CD14-positive monocyte (primary cell): ENCODE measurements around the gene SNAP29. TPM values are rescaled to one million over a fixed set of nuclear protein-coding genes. Genes with fewer than 3 reads are reported as not detected.

Experiments used
- DNase-seq, 3 donors: peaks; one replicate each; pipeline ENCODE4 v3.0.0-alpha.2; 2011 to 2022
- H2AFZ ChIP-seq: 2 replicates; pipeline ENCODE4 v1.6.0; 2012; ENCODE audit warnings: mild to moderate bottlenecking, low read depth, low read length, inconsistent platforms; ENCODE audit not compliant: insufficient read depth, poor library complexity, severe bottlenecking
- H3K27ac ChIP-seq, 2 donors: 1 replicate in 1 of 2; 2 replicates in 1 of 2; pipeline ENCODE4 v1.5.1; 2012 to 2013; ENCODE audit warnings: low read length in 2 of 2, control low read depth in 1 of 2, inconsistent platforms in 1 of 2, low read depth in 1 of 2, mild to moderate bottlenecking in 1 of 2
- H3K27me3 ChIP-seq, 2 donors: one replicate each; pipeline versions ENCODE4 v1.6.0 to v1.6.1; 2011 to 2013; ENCODE audit warnings: low read length in 2 of 2; ENCODE audit not compliant: control insufficient read depth in 2 of 2, insufficient read depth in 2 of 2
- H3K36me3 ChIP-seq, 2 donors: replicated peaks in 1 of 2; 1 replicate in 1 of 2; 2 replicates in 1 of 2; pipeline versions ENCODE4 v1.5.1 to v1.6.1; 2012 to 2013; ENCODE audit warnings: low read length in 2 of 2, control low read depth in 1 of 2, inconsistent platforms in 1 of 2, mild to moderate bottlenecking in 1 of 2; ENCODE audit not compliant: insufficient read depth in 2 of 2, control insufficient read depth in 1 of 2
- H3K4me1 ChIP-seq, 2 donors: 1 replicate in 1 of 2; 2 replicates in 1 of 2; pipeline versions ENCODE4 v1.5.1 to v1.6.1; 2012 to 2013; ENCODE audit warnings: low read length in 2 of 2, control low read depth in 1 of 2, inconsistent platforms in 1 of 2, mild to moderate bottlenecking in 1 of 2, moderate library complexity in 1 of 2; ENCODE audit not compliant: insufficient read depth in 2 of 2, control insufficient read depth in 1 of 2
- H3K4me2 ChIP-seq: replicated peaks from 2 replicates; pipeline ENCODE3; 2012; ENCODE audit warnings: low read length, moderate library complexity, mild to moderate bottlenecking; ENCODE audit not compliant: poor library complexity, severe bottlenecking; ENCODE audit errors: extremely low read depth
- H3K4me3 ChIP-seq, 3 experiments: fragments of 200-600 bp in 1 of 3; sonication (generic) in 1 of 3; replicated peaks in 1 of 3; 1 replicate in 2 of 3; 2 replicates in 1 of 3; pipeline ENCODE4 v1.5.1; 2011 to 2013; ENCODE audit warnings: low read length in 3 of 3, mild to moderate bottlenecking in 3 of 3, control low read depth in 2 of 3, low read depth in 2 of 3, inconsistent platforms in 1 of 3, moderate library complexity in 1 of 3
- H3K79me2 ChIP-seq: 2 replicates; pipeline ENCODE4 v1.6.0; 2012; ENCODE audit warnings: mild to moderate bottlenecking, control low read depth, inconsistent platforms, low read length, moderate library complexity; ENCODE audit not compliant: insufficient read depth
- H3K9ac ChIP-seq: 2 replicates; pipeline ENCODE4 v1.6.0; 2017; ENCODE audit warnings: low read length, mild to moderate bottlenecking; ENCODE audit not compliant: insufficient read depth, poor library complexity, severe bottlenecking
- H3K9me3 ChIP-seq, 2 donors: replicated peaks in 1 of 2; 1 replicate in 1 of 2; 2 replicates in 1 of 2; pipeline versions ENCODE4 v1.5.1 to v1.6.1; 2012 to 2013; ENCODE audit warnings: low read length in 2 of 2, control low read depth in 1 of 2; ENCODE audit not compliant: control insufficient read depth in 1 of 2, insufficient read depth in 1 of 2
- H4K20me1 ChIP-seq: 2 replicates; pipeline ENCODE4 v1.6.0; 2012; ENCODE audit warnings: mild to moderate bottlenecking, low read length, control low read depth, moderate library complexity; ENCODE audit not compliant: insufficient read depth
- H3K27ac Mint-ChIP-seq, 7 donors: one replicate each; pipeline ENCODE4 v1.8.0; 2020; ENCODE audit warnings: mild to moderate bottlenecking in 7 of 7, mixed read lengths in 7 of 7, moderate library complexity in 6 of 7, inconsistent platforms in 2 of 7
- H3K27me3 Mint-ChIP-seq, 3 donors: one replicate each; pipeline ENCODE4 v1.8.0; 2021 to 2022; ENCODE audit warnings: low read depth in 3 of 3, mild to moderate bottlenecking in 3 of 3, mixed read lengths in 3 of 3, moderate library complexity in 3 of 3, inconsistent platforms in 1 of 3
- H3K36me3 Mint-ChIP-seq, 2 donors: one replicate each; pipeline ENCODE4 v1.8.0; 2020; ENCODE audit warnings: mixed read lengths in 2 of 2, inconsistent platforms in 1 of 2, mild to moderate bottlenecking in 1 of 2
- H3K4me1 Mint-ChIP-seq: one replicate; pipeline ENCODE4 v1.8.0; 2020; ENCODE audit warnings: mild to moderate bottlenecking, mixed read lengths
- H3K4me3 Mint-ChIP-seq, 2 donors: one replicate each; pipeline ENCODE4 v1.8.0; 2020; ENCODE audit warnings: mild to moderate bottlenecking in 2 of 2, mixed read lengths in 2 of 2, moderate library complexity in 1 of 2
- H3K9me3 Mint-ChIP-seq, 7 donors: one replicate each; pipeline ENCODE4 v1.8.0; 2020 to 2022; ENCODE audit warnings: mixed read lengths in 7 of 7, mild to moderate bottlenecking in 6 of 7, moderate library complexity in 6 of 7, inconsistent platforms in 2 of 7
- WGBS: methylation state at CpG from one replicate; pipeline ENCODE4 v1.1.5; 2013; ENCODE audit warnings: missing lambda C conversion rate; ENCODE audit not compliant: insufficient coverage; 5-methylcytosine and 5-hydroxymethylcytosine counted together
- intact Hi-C, 2 donors: fragments of 100-400 bp; cut with micrococcal nuclease; formaldehyde crosslinking; loops; one replicate each; pipeline versions ENCODE4 v1.15.0 to v1.15.1; 2023
- polyA plus RNA-seq, 3 donors: library from polyadenylated mRNA; depleted of rRNA in 1 of 3; unstranded in 2 of 3; stranded (reverse) in 1 of 3; fragments of 300-500 nt in 2 of 3; fragments of >200 nt in 1 of 3; fragmentation: Illumina TruSeq in 2 of 3; gene quantifications; 1 replicate in 2 of 3; 2 replicates in 1 of 3; pipeline ENCODE4 v1.2.3, GENCODE V29; 2012 to 2021
- TF ChIP-seq, protein P1 (sequence below): fragments of 200-600 bp; IDR thresholded peaks from one replicate; pipeline ENCODE4 v1.8.0; 2022; ENCODE audit warnings: antibody characterized with exemption, mild to moderate bottlenecking

SNAP29 gene
- polyA plus RNA-seq, 3 donors = 22.3 to 32.8 (median 28.9) TPM

DNA sequence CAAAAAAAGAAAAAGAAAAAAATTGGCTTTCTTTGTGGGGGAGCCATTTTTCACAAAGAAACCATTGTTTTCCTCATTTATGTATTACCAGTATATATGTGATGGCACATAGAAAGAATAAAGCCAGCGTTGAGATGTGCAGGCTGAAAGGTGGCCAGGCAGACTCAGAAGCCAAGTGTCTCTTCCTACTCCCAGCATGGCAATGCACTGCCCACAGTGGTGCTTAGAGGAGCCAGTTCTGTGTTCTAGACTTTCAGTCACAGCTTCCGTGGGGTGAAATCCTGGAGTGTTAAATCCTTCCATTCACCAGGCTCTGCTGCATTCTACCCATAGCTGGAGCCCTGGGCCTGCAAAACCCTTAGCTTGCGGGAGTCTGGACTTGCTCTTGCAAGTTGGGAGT, 18.9 kb downstream of the SNAP29 start:
- intact Hi-C loops = no loop called here
- Histone ChIP-seq H3K36me3 (peaks cover 62 to 88% of the 10 kb centered on the region in 2 donors), H4K20me1 (no peaks in the 10 kb centered on the region), H3K27me3 (no peaks in the 10 kb centered on the region), H3K4me1 (no peaks in the 10 kb centered on the region), H3K4me2 (no peak overlapping the region), H3K9me3 (no peaks in the 10 kb centered on the region), H3K27ac (no peak overlapping the region), H3K4me3 (no peak overlapping the region), H3K79me2 (no peaks in the 10 kb centered on the region), H3K9ac (no peak overlapping the region), H2AFZ (no peak overlapping the region)
- Mint-ChIP-seq H3K4me1 (no peaks in the 10 kb centered on the region), H3K27ac (no peak overlapping the region), H3K9me3 (no peaks in the 10 kb centered on the region), H3K27me3 (peaks cover 0 to 2% (median 0%) of the 10 kb centered on the region in 3 donors), H3K4me3 (no peak overlapping the region), H3K36me3 (peaks cover 58 to 95% of the 10 kb centered on the region in 2 donors)
- TF ChIP-seq, protein P1, sequence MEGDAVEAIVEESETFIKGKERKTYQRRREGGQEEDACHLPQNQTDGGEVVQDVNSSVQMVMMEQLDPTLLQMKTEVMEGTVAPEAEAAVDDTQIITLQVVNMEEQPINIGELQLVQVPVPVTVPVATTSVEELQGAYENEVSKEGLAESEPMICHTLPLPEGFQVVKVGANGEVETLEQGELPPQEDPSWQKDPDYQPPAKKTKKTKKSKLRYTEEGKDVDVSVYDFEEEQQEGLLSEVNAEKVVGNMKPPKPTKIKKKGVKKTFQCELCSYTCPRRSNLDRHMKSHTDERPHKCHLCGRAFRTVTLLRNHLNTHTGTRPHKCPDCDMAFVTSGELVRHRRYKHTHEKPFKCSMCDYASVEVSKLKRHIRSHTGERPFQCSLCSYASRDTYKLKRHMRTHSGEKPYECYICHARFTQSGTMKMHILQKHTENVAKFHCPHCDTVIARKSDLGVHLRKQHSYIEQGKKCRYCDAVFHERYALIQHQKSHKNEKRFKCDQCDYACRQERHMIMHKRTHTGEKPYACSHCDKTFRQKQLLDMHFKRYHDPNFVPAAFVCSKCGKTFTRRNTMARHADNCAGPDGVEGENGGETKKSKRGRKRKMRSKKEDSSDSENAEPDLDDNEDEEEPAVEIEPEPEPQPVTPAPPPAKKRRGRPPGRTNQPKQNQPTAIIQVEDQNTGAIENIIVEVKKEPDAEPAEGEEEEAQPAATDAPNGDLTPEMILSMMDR = no peak
- WGBS = 100% methylated on average over 2 of the region's 3 CpGs
- DNase-seq = no peak

DNA sequence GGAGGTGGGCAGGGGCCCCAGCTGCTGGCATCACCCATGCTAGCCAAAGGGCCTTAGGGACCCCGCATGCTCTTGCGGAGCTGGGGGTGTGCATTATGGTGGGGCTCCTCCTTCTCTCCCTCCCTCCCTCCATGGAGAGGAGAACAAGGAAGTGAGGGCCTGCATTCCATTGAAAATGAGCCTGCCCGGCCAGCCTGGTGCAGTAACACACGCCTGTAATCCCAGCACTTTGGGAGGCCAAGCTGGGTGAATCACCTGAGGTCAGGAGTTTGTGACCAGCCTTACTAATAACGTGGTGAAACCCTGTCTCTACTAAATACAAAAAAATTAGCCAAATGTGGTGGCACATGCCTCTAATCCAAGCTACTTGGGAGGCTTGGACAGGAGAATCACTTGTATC, 22.4 kb downstream of the SNAP29 start:
- no peak overlapping the region for H3K27ac ChIP-seq
- Mint-ChIP-seq H3K36me3 (peaks cover 64 to 85% of the 10 kb centered on the region in 2 donors), H3K9me3 (no peaks in the 10 kb centered on the region), H3K4me3 (no peak overlapping the region), H3K27me3 (peaks cover 0 to 3% (median 2%) of the 10 kb centered on the region in 3 donors), H3K27ac (peak overlapping the region in 1 of 7 donors; percentile 56), H3K4me1 (peaks cover 8% of the 10 kb centered on the region)
- no peak overlapping the region for H3K9ac ChIP-seq
- no peaks in the 10 kb centered on the region for H3K9me3 ChIP-seq
- H3K4me1 ChIP-seq = peaks cover 3 to 4% of the 10 kb centered on the region in 2 donors
- no peaks in the 10 kb centered on the region for H3K79me2 ChIP-seq
- no peak overlapping the region for H2AFZ ChIP-seq
- no peak overlapping the region for H3K4me2 ChIP-seq
- no peak overlapping the region for H3K4me3 ChIP-seq
- intact Hi-C loops = loop anchor here (5.0 to 10.0 kb wide), 3 partner anchors 36 to 134 kb away; partner anchors contain the start of genes CRKL (in 1 of the 2) and P2RX6 (in 1 of the 2)
- H3K27me3 ChIP-seq = no peaks in the 10 kb centered on the region
- DNase-seq = no peak
- TF ChIP-seq, protein P1 = no peak
- peaks cover 4% of the 10 kb centered on the region for H4K20me1 ChIP-seq
- H3K36me3 ChIP-seq = peaks cover 58 to 79% of the 10 kb centered on the region in 2 donors
- 93% methylated on average over 3 of the region's 5 CpGs for WGBS
